Measurements from ENCODE around the gene TBC1D21. TPM values are rescaled to one million over a fixed set of nuclear protein-coding genes. Genes with fewer than 3 reads are reported as not detected.

Gene TBC1D21
- total and polyA plus RNA-seq, 2 of the 4 experiments (the other 2 are of a cell fraction) = not detected

GRCh38 chr15:73924171-73924921 is 51.0 kb downstream of the TBC1D21 start (continued):
- TF ChIP-seq CTCF (conservative IDR thresholded peaks at IDR 0.05; ENCODE audit: low read depth, low read length) = no peak

DNA sequence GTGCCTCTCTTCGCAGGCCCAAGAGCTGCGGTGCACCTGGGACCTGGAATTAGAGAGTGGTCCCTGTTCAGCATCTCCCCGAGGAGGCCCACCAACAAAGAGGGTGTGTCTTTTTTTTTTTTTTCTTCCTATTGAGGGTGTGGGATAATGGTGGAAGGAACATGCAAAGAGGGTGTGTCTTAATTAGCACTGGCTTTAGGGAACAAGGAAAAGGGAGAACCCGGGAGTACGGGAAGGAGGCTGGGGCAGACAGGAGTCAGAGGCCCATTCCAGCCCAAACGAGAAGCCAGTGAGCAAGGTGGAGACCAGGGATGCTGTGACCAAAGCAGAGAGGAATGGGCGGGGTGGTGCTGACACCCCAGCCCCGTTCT is 52.5 kb downstream of the TBC1D21 start:
- H3K9me3 ChIP-seq (ENCODE audit: control insufficient read depth, insufficient read depth, low read length) = no peaks in the 10 kb centered on the region
- H4K8ac ChIP-seq (ENCODE audit: low read depth in 2 of 2, low read length in 2 of 2) = peak overlapping the region; percentile 98 to 99
- no peak for DNase-seq
- H2AK9ac ChIP-seq (replicated peaks; ENCODE audit: low read depth, low read length, poor library complexity) = peak overlapping the region; percentile 93
- peak overlapping the region; percentile 100 for H2AK5ac ChIP-seq (ENCODE audit: low read depth, low read length)
- peak overlapping the region; percentile 75 for H3K56ac ChIP-seq (ENCODE audit: extremely low read depth, insufficient read depth, low read length)
- peaks cover 64% of the 10 kb centered on the region for H3K4me1 ChIP-seq (ENCODE audit: control insufficient read depth, insufficient read depth, low read length)
- H2BK5ac ChIP-seq (ENCODE audit: low read depth, low read length, poor library complexity, severe bottlenecking) = peak overlapping the region; percentile 98
- no peaks in the 10 kb centered on the region for H3K27me3 ChIP-seq (ENCODE audit: control insufficient read depth, insufficient read depth, low read length)
- peaks cover 28% of the 10 kb centered on the region for H4K20me1 ChIP-seq (ENCODE audit: insufficient read depth, low read length)
- H2AFZ ChIP-seq (replicated peaks; ENCODE audit: low read length, poor library complexity) = peak overlapping the region; percentile 89
- H4K5ac ChIP-seq (ENCODE audit: low read depth, low read length) = peak overlapping the region; percentile 92
- peak overlapping the region; percentile 97 for H2BK20ac ChIP-seq (ENCODE audit: low read depth, low read length)
- CTCF ChIA-PET = interaction anchor here (1.8 kb wide), 1 partner anchor 10 kb away, joined by 5 read pairs; no protein-coding TSS in a partner anchor
- H4K91ac ChIP-seq (ENCODE audit: insufficient read depth, low read depth, low read length) = peak overlapping the region; percentile 100
- in situ Hi-C loops (cut with MboI; ENCODE audit: low sequenced_read_pairs) = no loop called here
- BruUV-seq (replicated peaks) = no TSS peak
- intact Hi-C loops (cut with micrococcal nuclease) = no loop called here
- H3K9ac ChIP-seq (ENCODE audit: low read depth, low read length) = peak overlapping the region; percentile 81
- peak overlapping the region; percentile 100 for H3K4ac ChIP-seq (ENCODE audit: low read depth, low read length)
- dilution Hi-C loops (cut with HindIII; ENCODE audit: low sequenced_read_pairs, unreplicated experiment) = no loop called here
- H3K23ac ChIP-seq (ENCODE audit: low read depth, low read length) = peak overlapping the region; percentile 100
- POLR2A ChIA-PET (ENCODE audit: unreplicated experiment) = no interaction called here
- peak overlapping the region; percentile 100 for H2BK120ac ChIP-seq (ENCODE audit: low read depth, low read length)
- WGBS, 2 experiments (ENCODE audit: extremely low coverage in 2 of 2, insufficient read length in 1 of 2) = 0% methylated on average over 2 of the region's 8 CpGs; no CpG with 5 or more reads in 1 of the 2 experiments
- H3K4me2 ChIP-seq (ENCODE audit: low read depth, low read length) = peak overlapping the region; percentile 67
- peaks cover 46% of the 10 kb centered on the region for H3K9me1 ChIP-seq (ENCODE audit: insufficient read depth, low read length)
- peak overlapping the region; percentile 73 for H3K4me3 ChIP-seq (ENCODE audit: insufficient read depth, low read depth, low read length)
- H2BK15ac ChIP-seq (ENCODE audit: low read depth, low read length) = peak overlapping the region; percentile 100; the same call in 2 of the 3 replicates
- no peak for ATAC-seq (ENCODE audit: low read depth)
- peak overlapping the region; percentile 94 for H3K18ac ChIP-seq (ENCODE audit: low read depth, low read length)
- peak overlapping the region; percentile 100 for H3K14ac ChIP-seq (replicated peaks; ENCODE audit: low read depth, low read length)
- peaks cover 40 to 82% of the 10 kb centered on the region in 2 experiments; a peak in 3 of 4 replicates for H3K79me1 ChIP-seq (ENCODE audit: low read depth in 1 of 2, low read length in 2 of 2)
- H3K36me3 ChIP-seq (ENCODE audit: control insufficient read depth, insufficient read depth, low read length) = no peaks in the 10 kb centered on the region
- peak overlapping the region; percentile 96 for H3K27ac ChIP-seq (ENCODE audit: insufficient read depth, low read length)
- TF ChIP-seq CHD1 (IDR thresholded peaks at IDR 0.05; ENCODE audit: low read depth, low read length) (no peak), CTCF (conservative IDR thresholded peaks at IDR 0.05; ENCODE audit: low read depth, low read length) (no peak), BHLHE40 (IDR thresholded peaks at IDR 0.05; ENCODE audit: low read depth, low read length) (no peak), FOS (IDR thresholded peaks at IDR 0.05; ENCODE audit: low read depth, low read length) (no peak), MAZ (IDR thresholded peaks at IDR 0.05; ENCODE audit: borderline replicate concordance, low read depth, low read length) (no peak), RAD21 (IDR thresholded peaks at IDR 0.05; ENCODE audit: low read length) (no peak), SMC3 (IDR thresholded peaks at IDR 0.05; ENCODE audit: low read depth, low read length) (no peak), MXI1 (IDR thresholded peaks at IDR 0.05; ENCODE audit: borderline replicate concordance, low read depth, low read length) (no peak), MAFK (IDR thresholded peaks at IDR 0.05; ENCODE audit: low read depth, low read length) (no peak), RFX5 (IDR thresholded peaks at IDR 0.05; ENCODE audit: low read depth, low read length) (no peak), CEBPB (IDR thresholded peaks at IDR 0.05; ENCODE audit: low read depth, low read length) (no peak)

Measured in IMR-90 (cell line).